Ecto neural progenitor cell (in vitro differentiated cells): ENCODE results near the gene HSPB6.
A peak's percentile ranks its signal among the peaks of the same experiment; 100 is the strongest.
"Not testable (repeated sequence)": the region's sequence is repeated elsewhere in the genome, so short reads cannot be mapped to it uniquely, and the experiment has no call there.

ENCODE experiments used
- DNase-seq: peaks from one replicate; pipeline ENCODE4 v3.0.0-alpha.2; 2018; ENCODE audit warnings: low spot score

Gene HSPB6

DNA sequence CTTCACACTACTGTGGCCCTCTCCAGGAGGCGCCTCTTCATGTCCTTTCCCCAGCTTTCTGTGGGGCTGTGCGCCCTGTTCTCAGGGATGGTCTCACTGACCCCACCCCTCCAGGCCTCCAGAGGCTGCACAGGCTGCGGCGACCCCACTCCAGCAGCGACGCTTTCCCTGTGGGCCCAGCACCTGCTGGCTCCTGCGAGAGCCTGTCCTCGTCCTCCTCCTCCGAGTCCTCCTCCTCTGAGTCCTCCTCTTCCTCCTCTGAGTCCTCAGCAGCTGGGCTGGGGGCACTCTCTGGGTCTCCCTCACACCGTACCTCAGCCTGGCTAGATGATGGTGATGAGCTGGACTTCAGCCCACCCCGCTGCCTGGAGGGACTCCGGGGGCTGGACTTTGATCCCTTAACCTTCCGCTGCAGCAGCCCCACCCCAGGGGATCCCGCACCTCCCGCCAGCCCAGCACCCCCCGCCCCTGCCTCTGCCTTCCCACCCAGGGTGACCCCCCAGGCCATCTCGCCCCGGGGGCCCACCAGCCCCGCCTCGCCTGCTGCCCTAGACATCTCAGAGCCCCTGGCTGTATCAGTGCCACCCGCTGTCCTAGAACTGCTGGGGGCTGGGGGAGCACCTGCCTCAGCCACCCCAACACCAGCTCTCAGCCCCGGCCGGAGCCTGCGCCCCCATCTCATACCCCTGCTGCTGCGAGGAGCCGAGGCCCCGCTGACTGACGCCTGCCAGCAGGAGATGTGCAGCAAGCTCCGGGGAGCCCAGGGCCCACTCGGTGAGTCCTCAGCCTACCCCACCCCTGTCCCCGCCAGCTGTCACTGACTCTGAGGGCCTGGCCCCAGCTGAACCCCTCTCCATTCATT, 29.7 kb upstream of the HSPB6 start:
- DNase-seq, result no peak

DNA sequence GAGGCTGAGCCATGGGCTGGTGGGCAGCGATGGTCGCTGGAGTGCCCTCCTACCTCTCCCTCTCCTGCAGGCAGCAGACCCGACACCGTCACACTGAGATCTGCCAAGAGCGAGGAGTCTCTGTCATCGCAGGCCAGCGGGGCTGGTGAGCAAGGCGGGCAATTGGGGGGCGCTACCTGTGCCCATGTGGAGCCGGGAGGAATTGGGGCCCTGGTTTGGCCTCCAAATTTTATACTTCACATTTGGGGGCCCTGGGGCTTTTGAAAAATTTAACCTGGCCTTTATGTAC, 28.5 kb upstream of the HSPB6 start:
- DNase-seq, result no peak

DNA sequence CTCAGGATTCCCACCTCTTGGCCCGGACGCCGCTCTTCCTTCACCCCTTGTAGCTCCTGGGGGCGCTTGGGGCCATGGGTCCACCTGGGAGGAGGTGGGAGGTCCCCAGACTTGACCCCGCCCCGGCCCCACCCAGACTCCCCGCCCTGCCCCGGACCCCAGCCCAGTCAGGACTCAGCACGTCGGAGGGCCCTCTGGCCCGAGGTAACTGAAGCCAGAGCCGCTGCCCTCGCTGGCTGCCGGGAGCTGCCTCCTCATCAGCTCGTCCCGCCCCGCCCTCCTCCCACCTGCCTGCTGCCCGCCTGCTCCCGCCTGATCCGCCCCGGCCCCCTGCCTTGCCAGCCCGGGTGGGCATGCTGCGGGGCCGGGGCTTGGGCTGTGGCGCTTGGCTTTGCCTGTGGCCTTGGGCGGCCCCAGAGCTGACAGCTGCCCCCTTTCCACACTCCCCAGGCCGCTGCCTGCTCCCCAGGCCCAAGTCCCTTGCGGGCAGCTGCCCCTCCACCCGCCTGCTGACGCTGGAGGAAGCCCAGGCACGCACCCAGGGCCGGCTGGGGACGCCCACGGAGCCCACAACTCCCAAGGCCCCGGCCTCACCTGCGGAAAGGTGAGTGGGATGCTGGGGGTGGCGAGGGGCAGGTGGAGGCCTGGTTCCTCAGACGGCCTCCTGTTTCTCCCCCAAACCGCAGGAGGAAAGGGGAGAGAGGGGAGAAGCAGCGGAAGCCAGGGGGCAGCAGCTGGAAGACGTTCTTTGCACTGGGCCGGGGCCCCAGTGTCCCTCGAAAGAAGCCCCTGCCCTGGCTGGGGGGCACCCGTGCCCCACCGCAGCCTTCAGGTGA, 27.9 kb upstream of the HSPB6 start:
- DNase-seq, result peak; percentile 82

DNA sequence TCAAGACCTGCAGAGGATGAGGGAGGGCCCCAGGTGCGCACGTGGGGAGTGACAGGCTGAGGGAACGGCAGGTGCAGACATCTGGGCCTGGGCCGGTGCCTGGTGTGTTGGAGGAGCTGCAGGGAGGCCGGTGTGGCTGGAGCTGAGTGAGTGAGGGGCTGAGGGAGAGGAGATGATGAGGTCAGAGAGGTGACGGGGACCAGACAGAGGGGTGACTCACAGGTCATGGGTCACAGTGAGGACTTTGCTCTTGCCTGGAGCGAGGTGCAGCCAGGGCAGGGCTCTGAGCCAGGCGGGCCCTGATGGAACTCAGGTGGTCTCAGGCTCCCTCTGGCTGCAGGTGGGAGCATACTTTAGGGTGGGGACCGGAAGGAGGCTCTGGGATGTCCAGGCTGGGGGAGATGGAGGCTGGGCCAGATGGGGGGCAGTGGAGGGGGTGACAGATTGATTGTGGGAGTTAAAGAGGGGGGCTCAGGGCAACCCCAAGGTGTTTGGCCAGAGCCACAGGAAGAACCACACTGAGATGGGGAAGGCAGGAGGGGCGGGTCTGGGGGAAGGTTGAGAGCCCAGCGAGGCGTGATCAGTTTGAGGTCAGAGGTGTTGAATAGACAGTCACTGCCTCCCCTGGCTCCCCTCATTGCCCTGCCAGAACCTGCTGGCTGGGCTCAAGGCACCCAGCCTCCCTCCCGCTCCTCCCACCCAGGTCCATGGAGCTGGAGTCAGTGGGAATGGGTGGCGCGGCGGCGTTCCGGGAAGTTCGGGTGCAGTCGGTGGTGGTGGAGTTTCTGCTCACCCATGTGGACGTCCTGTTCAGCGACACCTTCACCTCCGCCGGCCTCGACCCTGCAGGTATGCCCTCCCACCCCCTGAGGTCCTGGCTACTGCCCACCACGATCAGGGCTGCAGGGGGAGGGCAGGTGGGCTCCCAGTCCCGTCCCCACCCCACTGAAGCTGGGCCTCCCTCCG, 26.9 kb upstream of the HSPB6 start:
- no peak for DNase-seq

DNA sequence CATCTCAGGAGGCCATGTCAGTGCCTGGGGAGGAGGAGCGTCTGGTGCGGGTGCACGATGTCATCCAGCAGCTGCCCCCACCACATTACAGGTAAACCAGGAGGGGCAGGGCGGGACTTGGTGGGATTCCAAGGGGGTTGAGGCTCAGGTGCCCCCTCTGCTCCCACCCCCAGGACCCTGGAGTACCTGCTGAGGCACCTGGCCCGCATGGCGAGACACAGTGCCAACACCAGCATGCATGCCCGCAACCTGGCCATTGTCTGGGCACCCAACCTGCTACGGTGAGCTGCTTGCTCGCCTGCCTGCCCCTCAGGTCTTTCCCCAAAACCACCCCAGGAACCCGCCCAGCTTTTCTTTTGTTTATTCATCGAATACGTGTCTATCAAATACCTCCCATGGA, 25.8 kb upstream of the HSPB6 start:
- no peak for DNase-seq

DNA sequence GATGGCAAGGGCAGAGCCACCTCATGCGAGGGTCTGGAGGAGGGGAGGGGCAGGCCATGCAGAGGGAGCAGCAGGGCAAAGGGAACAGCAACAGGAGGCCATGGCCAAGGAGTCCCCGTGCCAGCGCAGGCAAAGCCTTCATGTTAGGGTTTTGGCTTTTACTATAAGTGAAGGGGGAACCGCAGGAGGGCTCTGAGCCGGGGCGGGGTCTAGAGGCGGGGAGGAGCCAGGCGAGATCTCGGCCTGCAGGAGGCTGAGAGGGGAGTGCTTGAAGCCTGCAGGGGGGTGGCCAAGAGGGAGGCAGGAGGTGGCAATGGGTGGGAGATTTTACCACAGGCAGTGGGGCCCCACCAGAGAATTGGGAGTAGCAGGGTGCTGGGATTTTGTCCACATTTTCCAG, 24.8 kb upstream of the HSPB6 start:
- no peak for DNase-seq

DNA sequence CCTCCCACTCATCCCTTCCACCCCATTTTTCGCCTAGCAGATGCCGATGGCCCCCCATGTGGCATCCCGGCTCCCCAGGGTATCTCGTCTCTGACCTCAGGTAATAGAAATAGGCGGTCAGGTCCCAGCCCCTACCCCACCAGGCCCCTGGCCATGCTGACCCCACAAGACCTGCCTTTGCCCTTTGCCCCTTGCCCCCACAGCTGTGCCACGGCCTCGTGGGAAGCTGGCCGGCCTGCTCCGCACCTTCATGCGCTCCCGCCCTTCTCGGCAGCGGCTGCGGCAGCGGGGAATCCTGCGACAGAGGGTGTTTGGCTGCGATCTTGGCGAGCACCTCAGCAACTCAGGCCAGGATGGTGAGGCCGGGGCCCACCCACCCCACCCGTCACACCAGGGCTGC, 23.9 kb upstream of the HSPB6 start:
- DNase-seq, result no peak

DNA sequence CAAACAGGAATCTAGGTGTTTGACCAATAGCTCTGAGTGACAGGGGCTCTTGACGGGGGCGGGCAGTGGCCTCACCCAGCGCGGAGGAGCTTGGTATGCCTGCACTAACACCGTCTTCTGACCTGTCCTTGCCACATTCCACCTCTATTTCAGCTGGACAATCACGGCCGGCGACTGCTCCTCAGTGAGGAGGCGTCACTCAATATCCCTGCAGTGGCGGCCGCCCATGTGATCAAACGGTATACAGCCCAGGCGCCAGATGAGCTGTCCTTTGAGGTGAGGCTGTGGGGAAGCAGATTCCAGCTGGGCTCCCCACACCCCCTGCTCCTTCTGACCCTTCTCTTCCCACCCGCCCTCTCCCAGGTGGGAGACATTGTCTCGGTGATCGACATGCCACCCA, 23.2 kb upstream of the HSPB6 start:
- no peak for DNase-seq

DNA sequence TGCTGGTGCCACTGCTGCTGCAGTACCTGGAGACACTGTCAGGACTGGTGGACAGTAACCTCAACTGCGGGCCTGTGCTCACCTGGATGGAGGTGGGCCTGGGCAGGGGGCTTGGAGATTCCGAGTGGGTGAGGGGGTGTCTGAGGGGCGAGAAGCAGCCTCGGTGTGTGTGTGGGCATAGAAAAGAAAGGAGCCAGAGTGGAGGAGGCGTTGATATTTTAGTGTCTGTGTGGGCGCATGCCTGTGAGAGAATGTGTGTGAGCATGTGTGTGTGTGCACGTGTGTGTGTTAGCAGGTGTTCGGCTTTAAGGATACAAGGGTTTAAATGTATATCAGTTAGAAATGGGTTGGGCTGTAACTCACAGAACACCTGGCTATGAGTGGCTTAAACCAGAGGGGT, 22.2 kb upstream of the HSPB6 start:
- DNase-seq, result no peak

DNA sequence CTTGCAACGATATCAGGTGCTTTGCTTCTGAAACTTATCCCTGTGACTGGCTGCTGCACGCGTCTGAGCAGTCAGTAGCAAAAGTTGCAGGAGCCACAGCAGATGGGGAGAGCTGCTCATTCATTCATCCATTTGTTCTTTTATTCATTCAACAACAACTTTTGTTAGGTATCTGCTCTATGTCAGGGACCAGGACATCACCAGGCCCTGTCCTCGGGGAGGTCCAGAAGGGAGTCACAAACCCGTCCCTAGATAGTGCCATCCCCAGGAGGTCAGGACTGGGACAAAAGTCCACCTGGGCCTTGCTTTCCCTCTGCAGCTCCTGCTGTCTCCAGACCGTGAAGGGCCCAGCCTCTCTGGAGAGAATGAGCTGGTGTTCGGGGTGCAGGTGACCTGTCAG, 21.1 kb upstream of the HSPB6 start:
- no peak for DNase-seq

DNA sequence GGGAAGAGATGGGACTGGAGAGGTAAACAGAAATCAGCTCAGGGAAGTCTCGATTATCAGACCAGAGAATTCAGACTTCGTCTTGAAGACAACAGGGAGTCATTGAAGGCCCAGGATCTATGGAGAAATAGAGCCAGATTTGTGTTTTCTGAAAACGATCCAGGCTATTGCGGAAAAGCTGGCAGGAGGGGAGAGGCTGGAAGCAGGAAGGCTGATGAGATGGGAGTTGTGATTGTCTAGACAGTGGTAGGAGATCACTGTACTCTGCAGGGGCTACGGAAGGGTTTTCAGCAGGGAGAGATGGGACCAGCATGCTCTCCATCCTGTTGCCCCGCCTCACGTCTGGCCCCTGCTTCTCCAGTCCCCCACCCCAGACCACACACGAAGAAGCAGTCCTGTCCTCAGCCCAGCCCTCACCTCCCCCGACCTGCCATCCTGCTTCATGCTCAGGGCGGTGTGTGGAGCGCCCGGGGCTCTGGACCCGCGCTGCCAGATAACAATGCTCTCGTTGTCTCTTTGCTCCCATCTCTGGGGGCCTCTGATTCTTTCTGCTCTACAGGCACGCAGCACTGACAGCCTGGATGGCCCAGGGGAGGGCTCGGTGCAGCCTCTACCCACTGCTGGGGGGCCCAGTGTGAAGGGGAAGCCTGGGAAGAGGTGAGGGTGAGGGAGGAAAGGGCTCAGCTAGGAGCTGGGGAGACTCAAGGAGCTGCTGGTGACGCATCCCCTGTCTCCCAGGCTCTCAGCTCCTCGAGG, 20.4 kb upstream of the HSPB6 start:
- peak; percentile 75 for DNase-seq

DNA sequence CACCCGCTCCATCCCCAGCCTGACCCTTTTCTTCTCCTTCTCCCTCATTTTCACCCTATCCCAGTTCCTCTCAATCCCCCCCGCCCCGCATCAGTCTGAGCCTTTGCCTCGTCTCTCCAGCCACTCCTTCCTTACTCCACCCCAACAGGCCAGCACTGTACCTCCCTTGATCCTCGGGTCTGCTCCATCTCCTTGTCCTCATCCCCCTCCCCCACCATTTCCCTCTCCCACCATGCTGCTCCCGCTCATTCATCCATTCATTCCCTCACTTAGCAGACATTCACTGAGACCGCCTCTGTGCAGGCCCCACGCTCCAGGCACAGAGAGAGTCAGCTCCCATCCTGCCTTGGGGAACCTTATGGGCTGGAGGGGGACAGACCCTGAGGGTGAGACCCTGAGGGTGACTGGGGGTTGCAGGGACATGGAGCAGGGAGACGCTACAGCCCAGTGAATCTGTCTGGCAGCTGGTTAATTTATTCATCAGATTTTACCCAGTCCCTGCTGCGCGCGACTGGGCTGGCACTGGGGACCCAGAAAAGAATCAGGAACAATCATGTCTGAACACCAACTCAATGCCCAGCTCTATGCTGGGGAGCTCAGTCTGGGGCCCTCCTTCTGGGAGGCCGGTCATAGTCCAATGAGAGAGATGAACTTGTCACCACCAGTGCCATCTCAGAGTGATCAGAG, 19.4 kb upstream of the HSPB6 start:
- no peak for DNase-seq

DNA sequence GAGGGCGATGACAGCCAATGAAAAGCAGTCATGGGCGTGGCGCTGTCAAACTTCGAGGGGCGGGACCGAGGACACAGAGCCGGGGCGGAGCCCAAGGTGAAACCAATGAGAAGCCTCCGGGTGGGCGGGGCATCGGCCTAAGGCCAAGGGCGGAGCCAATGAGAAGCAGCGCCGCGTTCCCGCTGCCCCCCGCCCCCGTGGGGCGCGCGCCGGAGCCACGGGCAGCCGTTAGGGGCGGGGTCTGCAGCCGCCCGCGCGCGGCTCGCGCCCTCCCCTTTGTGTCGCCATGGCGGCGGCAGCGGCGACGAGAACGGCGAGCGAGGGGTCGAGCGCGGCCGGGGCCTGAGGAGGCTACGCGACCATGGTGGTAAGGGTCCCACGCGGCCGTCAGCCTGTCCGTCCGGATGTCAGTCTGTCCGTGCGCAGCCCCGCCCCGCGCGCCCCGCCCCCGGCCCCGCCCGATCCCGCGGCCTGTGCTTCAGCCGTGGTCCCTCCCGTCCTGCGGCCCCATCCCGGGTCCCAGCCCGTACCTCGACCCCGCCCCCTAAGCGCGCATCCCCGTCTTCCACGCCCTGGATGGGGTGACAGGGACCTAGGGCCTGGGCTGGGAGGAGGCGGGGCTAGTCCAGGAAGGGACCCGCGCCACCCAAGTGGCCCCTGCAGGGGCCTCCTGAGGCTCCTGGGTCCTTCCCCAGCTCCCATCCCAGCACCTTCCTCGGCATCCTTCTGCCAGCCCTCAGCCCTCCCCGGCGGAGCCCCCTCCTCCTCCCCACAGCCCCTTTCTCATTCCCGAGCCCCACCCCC, 18.7 kb upstream of the HSPB6 start, which contains the start of gene ARHGAP33:
Gene ARHGAP33 (plus strand): TSS at position 267 of the 804 bp plus-strand sequence. CDS start 95 bp downstream, at position 362.
- DNase-seq, result peak; percentile 99

DNA sequence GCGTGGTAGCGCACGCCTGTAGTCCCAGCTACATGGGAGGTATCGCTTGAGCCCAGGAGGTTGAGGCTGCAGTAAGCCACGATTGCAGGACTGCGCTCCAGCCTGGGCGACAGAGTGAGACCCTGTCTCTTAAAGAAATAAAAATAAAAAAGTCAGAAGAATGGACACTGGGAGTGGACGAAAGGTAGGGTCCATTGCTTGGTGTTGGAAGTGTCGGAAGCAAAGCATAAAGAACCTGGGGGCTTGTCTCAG, 18.1 kb upstream of the HSPB6 start:
- no peak for DNase-seq

DNA sequence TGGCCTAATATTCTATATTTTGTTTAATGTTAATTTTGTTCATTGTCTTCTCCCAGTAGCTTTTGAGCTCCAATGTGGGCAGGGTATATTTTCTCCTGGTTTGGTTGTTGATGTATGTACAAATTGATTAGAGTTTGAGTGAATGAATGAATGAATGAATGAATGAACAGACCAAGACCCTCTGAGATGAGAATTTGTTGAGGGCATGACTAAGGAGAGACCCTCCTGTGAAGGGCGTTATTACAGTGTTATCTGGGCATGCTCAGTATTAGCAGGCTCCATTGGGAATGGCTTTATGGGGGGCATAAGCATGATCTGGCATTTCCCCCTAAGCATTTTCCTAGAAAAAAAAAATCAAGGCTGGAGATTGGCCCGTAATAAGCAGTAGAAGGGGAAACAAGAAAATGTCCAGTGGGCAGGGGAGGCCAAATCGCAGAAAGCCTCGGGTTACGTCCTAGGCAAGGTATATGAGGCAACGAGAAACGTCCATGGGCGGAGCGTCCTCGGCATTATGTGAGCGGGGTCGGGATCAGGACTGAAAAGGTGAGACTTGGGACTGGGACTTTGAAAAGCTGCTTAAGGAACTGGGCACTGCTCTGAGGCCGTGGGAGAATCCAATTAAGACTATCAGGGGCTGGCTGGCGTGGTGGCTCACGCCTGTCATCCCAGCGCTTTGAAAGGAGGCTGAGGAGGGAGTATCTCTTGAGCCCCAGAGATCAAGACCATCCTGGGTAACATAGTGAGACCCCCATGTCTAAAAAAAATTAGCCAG, 17.6 kb upstream of the HSPB6 start:
- DNase-seq, result peak; percentile 49

DNA sequence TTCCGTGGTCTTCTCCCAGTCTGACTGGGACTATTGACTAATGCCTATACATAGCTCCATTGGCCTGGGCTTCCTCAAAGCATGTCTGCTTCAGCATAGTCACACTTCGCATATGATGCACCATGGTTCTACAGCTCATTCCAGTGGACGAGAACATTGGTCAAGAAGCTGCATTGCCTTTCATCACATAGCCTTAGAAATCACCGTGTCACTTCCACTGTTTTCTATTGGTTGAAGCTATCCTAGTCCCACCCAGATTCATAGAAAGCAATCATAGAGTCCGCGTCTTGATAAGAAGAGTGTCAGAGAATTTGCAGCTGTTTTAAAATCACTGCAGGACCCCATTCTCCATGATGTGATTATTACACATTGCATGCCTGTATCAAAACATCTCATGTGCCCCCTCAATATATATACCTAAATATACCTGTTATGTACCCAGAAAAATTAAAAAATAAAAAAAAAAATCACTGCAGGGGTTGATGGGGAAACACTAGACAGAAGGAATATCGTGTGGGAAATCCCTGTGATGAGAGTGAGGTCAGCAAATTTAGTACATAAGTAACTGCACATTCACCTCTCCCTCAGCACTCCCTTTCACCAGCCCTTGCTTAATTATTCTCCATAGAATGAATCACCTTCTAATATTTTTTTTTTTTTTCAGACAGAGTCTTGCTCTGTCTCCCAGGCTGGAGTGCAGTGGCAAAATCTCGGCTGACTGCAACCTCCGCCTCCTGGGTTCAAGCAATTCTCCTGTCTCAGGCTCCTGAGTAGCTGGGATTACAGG, 16.4 kb upstream of the HSPB6 start:
- DNase-seq, result no peak

DNA sequence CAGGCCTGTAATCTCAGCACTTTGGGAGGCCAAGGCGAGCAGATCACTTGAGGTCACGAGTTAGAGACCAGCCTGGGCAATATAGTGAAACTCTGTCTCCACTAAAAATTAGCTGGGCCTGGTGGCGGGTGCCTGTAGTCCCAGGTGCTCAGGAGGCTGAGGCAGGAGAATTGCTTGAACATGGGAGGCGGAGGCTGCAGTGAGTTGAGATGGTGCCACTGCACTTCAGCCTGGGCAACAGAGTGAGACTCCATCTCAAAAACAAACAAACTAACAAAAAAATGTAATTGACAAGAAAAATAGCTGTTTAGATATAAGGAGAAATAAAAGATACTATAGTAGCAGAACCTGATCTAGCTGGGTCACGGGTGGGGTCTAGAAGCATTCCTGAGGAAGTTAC, 15.5 kb upstream of the HSPB6 start:
- DNase-seq, result not testable (repeated sequence)

DNA sequence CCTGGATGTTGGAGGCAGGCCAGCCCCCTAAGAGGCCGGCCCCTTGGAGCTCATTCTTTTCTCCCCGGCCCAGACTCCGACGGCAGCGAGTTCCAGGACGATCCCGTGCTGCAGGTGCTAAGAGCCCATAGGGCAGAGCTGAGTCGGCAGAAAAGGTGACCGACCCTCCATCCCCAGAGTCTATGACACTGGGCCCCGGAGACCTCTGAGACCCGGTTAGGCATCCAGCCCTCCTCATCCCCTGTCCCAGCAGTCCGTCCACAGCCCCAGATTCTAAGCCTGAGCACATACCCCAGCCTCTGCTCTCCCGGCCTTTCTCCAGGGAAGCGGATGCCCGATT, 11.2 kb upstream of the HSPB6 start:
- no peak for DNase-seq
